OCI-LY1 (cell line): ENCODE results near the gene EN2.

Experiments used
- H2AFZ ChIP-seq: fragments of 200-600 bp; sonication (generic), shearing (Covaris generic); 2 replicates; pipeline ENCODE4 v1.6.0; 2014; ENCODE audit warnings: antibody characterized with exemption, mild to moderate bottlenecking, low read length
- H3F3A ChIP-seq: fragments of 200-600 bp; sonication (generic), shearing (Covaris generic); 2 replicates; pipeline ENCODE4 v1.6.0; 2014; ENCODE audit warnings: mild to moderate bottlenecking, antibody characterized with exemption, low read length, moderate library complexity; ENCODE audit not compliant: insufficient read depth
- H3K27ac ChIP-seq: fragments of 200-600 bp; sonication (generic); 2 replicates; pipeline ENCODE4 v1.5.1; 2014; ENCODE audit warnings: low read length, mixed run types, mild to moderate bottlenecking, low read depth; ENCODE audit not compliant: poor library complexity, severe bottlenecking
- H3K27me3 ChIP-seq: fragments of 200-600 bp; sonication (generic); 2 replicates; pipeline ENCODE4 v1.6.0; 2014; ENCODE audit warnings: antibody characterized with exemption, mild to moderate bottlenecking, low read length, moderate library complexity; ENCODE audit not compliant: insufficient read depth
- H3K36me3 ChIP-seq: fragments of 200-600 bp; sonication (generic); 2 replicates; pipeline ENCODE4 v1.6.1; 2014; ENCODE audit warnings: mild to moderate bottlenecking, antibody characterized with exemption, low read length, moderate library complexity, mixed read lengths; ENCODE audit not compliant: insufficient read depth
- H3K4me1 ChIP-seq: fragments of 200-600 bp; sonication (generic); 2 replicates; pipeline ENCODE4 v1.5.1; 2014; ENCODE audit warnings: mild to moderate bottlenecking, low read length, moderate library complexity; ENCODE audit not compliant: insufficient read depth, severe bottlenecking
- H3K4me2 ChIP-seq: fragments of 200-600 bp; sonication (generic), shearing (Covaris generic); 2 replicates; pipeline ENCODE4 v1.6.1; 2014; ENCODE audit warnings: low read length
- H3K4me3 ChIP-seq: fragments of 200-600 bp; sonication (generic); 2 replicates; pipeline ENCODE4 v1.5.1; 2014; ENCODE audit warnings: low read length, low read depth, mild to moderate bottlenecking, mixed read lengths; ENCODE audit not compliant: poor library complexity, severe bottlenecking
- H3K79me2 ChIP-seq: fragments of 200-600 bp; shearing (Covaris generic); 2 replicates; pipeline ENCODE4 v1.6.1; 2016; ENCODE audit warnings: mixed run types, low read length, mixed read lengths; ENCODE audit not compliant: insufficient read depth
- H3K9ac ChIP-seq: fragments of 200-600 bp; sonication (generic), shearing (Covaris generic); 2 replicates; pipeline ENCODE4 v1.6.1; 2014; ENCODE audit warnings: mild to moderate bottlenecking, low read length, mixed read lengths
- H3K9me2 ChIP-seq: fragments of 200-600 bp; sonication (generic), shearing (Covaris generic); 2 replicates; pipeline ENCODE4 v1.6.1; 2014; ENCODE audit warnings: low read depth, mild to moderate bottlenecking, low read length, mixed read lengths
- H3K9me3 ChIP-seq: fragments of 200-600 bp; shearing (Covaris generic); 2 replicates; pipeline ENCODE4 v1.6.1; 2014; ENCODE audit warnings: low read length, mixed read lengths
- H4K20me1 ChIP-seq: fragments of 200-600 bp; sonication (generic), shearing (Covaris generic); 2 replicates; pipeline ENCODE4 v1.6.0; 2016; ENCODE audit warnings: mild to moderate bottlenecking, low read length; ENCODE audit not compliant: insufficient read depth
- CTCF ChIP-seq: fragments of 200-600 bp; sonication (generic), shearing (Covaris generic); IDR thresholded peaks from 2 replicates; pipeline ENCODE4 v1.5.1; 2017; ENCODE audit warnings: mild to moderate bottlenecking, antibody characterized with exemption, low read length, moderate library complexity, mixed read lengths
- EZH2 ChIP-seq: fragments of 200-600 bp; sonication (generic), shearing (Covaris generic); IDR thresholded peaks from 2 replicates; pipeline ENCODE4 v1.8.0; 2017; ENCODE audit warnings: borderline replicate concordance, mixed run types, mild to moderate bottlenecking, antibody characterized with exemption, low read length, moderate library complexity, mixed read lengths

EN2 gene

GRCh38 chr7:155486783-155487508 lies 29.0 kb downstream of the EN2 start:
- H3K27me3 ChIP-seq, result peaks cover 27% of the 10 kb centered on the region

GRCh38 chr7:155487509-155488482 lies 29.9 kb downstream of the EN2 start:
- Histone ChIP-seq H3K27me3 (peaks cover 18% of the 10 kb centered on the region), H2AFZ (no peak overlapping the region)

More at GRCh38 chr7:155486783-155487508, 29.0 kb downstream of the EN2 start:
- peaks cover 13% of the 10 kb centered on the region for H3K4me1 ChIP-seq
- no peaks in the 10 kb centered on the region for H4K20me1 ChIP-seq
- no peak overlapping the region for H3K4me2 ChIP-seq
- no peaks in the 10 kb centered on the region for H3K9me3 ChIP-seq
- H2AFZ ChIP-seq, result no peak overlapping the region
- no peaks in the 10 kb centered on the region; the same call in 1 of the 2 replicates for H3K36me3 ChIP-seq
- no peak overlapping the region for H3K4me3 ChIP-seq
- H3F3A ChIP-seq, result no peaks in the 10 kb centered on the region
- no peaks in the 10 kb centered on the region for H3K9me2 ChIP-seq
- TF ChIP-seq EZH2 (no peak), CTCF (no peak)
- no peaks in the 10 kb centered on the region for H3K79me2 ChIP-seq
- no peak overlapping the region for H3K27ac ChIP-seq
- no peak overlapping the region for H3K9ac ChIP-seq

More at GRCh38 chr7:155487509-155488482, 29.9 kb downstream of the EN2 start:
- H3F3A ChIP-seq, result no peaks in the 10 kb centered on the region
- H4K20me1 ChIP-seq, result no peaks in the 10 kb centered on the region
- no peaks in the 10 kb centered on the region for H3K9me2 ChIP-seq
- peaks cover 13% of the 10 kb centered on the region for H3K4me1 ChIP-seq
- H3K4me2 ChIP-seq, result no peak overlapping the region
- no peak overlapping the region for H3K27ac ChIP-seq
- no peak overlapping the region for H3K9ac ChIP-seq
- H3K79me2 ChIP-seq, result no peaks in the 10 kb centered on the region
- no peaks in the 10 kb centered on the region; the same call in 1 of the 2 replicates for H3K36me3 ChIP-seq
- TF ChIP-seq CTCF, result no peak
- no peak for TF ChIP-seq EZH2
- H3K9me3 ChIP-seq, result no peaks in the 10 kb centered on the region
- no peak overlapping the region for H3K4me3 ChIP-seq
